ENCODE data around the gene RNF148. TPM values are rescaled to one million over a fixed set of nuclear protein-coding genes. Genes with fewer than 3 reads are reported as not detected.

RNF148 gene, protein sequence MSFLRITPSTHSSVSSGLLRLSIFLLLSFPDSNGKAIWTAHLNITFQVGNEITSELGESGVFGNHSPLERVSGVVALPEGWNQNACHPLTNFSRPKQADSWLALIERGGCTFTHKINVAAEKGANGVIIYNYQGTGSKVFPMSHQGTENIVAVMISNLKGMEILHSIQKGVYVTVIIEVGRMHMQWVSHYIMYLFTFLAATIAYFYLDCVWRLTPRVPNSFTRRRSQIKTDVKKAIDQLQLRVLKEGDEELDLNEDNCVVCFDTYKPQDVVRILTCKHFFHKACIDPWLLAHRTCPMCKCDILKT
- 1.6 TPM for total RNA-seq (ENCODE audit: unreplicated experiment)
- long read RNA-seq: 0 reads

DNA sequence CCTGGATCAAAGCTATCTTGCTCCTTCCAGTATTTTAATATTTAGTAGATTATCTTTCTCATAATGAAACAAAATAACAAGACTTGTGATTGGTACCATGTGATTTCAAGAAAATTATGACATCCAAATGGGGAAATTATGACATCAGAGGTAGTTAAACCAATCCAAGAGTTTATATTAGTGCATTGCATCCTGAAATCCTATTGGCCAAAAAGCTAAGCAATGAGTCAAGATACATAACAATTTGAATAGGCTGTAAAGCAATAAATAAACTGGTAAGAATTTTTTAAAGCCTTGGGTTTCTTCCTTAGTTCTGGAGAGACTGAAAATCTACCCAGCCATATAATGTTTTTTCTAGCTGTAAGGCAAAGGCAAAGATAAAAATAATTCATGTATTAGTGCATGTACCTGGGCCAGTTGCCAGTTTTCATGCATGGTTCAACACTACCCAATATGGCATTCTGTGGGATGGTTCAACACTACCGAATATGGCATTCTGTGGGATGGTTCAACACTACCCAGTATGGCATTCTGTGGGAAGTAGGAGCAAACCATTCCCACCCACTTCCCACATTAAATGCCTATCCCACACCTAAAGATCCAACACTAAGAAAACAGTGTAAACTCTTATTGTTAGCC is at the start of gene RNF148:
Gene RNF148, minus strand, starts transcription at position 51 of the 639 bp plus-strand sequence. CDS start 172 bp downstream, outside the sequence.
- Mint-ChIP-seq H3K9me3 (ENCODE audit: unreplicated experiment) (no peaks in the 10 kb centered on the region), H3K4me1 (ENCODE audit: unreplicated experiment) (no peaks in the 10 kb centered on the region), H3K27ac (ENCODE audit: unreplicated experiment) (no peak within 1 kb of the TSS), H3K36me3 (ENCODE audit: low read depth, unreplicated experiment) (peaks cover 3% of the 10 kb centered on the region), H3K4me3 (ENCODE audit: unreplicated experiment) (no peak within 1 kb of the TSS), H3K27me3 (ENCODE audit: unreplicated experiment) (peaks cover 2% of the 10 kb centered on the region)
- TF ChIP-seq, protein P1, sequence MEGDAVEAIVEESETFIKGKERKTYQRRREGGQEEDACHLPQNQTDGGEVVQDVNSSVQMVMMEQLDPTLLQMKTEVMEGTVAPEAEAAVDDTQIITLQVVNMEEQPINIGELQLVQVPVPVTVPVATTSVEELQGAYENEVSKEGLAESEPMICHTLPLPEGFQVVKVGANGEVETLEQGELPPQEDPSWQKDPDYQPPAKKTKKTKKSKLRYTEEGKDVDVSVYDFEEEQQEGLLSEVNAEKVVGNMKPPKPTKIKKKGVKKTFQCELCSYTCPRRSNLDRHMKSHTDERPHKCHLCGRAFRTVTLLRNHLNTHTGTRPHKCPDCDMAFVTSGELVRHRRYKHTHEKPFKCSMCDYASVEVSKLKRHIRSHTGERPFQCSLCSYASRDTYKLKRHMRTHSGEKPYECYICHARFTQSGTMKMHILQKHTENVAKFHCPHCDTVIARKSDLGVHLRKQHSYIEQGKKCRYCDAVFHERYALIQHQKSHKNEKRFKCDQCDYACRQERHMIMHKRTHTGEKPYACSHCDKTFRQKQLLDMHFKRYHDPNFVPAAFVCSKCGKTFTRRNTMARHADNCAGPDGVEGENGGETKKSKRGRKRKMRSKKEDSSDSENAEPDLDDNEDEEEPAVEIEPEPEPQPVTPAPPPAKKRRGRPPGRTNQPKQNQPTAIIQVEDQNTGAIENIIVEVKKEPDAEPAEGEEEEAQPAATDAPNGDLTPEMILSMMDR (IDR thresholded peaks at IDR 0.05; ENCODE audit: unreplicated experiment): no peak
- DNase-seq (ENCODE audit: low spot score): no peak

DNA sequence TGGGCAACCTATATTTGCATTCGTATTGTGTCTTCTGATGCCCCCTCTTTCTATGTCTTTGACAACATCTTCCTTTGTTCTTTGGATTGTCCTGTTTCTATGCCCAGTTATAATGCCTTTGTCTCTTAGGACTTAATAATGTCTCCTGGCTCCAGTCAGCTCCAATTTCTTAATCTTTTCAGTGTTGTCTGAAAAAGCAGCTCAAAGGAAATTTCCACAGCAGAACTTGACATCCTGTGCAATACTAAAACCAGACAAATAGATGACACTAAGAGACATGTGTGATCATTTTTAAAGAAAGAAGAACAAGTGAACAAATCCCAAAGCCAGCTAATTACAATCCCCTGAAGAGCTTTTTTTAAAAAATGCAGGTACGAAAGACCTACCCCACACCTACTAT is 47.7 kb upstream of the RNF148 start:
- no peaks in the 10 kb centered on the region for H3K9me3 Mint-ChIP-seq (ENCODE audit: unreplicated experiment)
- no peak overlapping the region for H3K27ac Mint-ChIP-seq (ENCODE audit: unreplicated experiment)
- DNase-seq (ENCODE audit: low spot score): no peak
- TF ChIP-seq, protein P1 (IDR thresholded peaks at IDR 0.05; ENCODE audit: unreplicated experiment): no peak
- H3K27me3 Mint-ChIP-seq (ENCODE audit: unreplicated experiment): no peaks in the 10 kb centered on the region
- peaks cover 9% of the 10 kb centered on the region for H3K4me1 Mint-ChIP-seq (ENCODE audit: unreplicated experiment)
- no peak overlapping the region for H3K4me3 Mint-ChIP-seq (ENCODE audit: unreplicated experiment)
- H3K36me3 Mint-ChIP-seq (ENCODE audit: low read depth, unreplicated experiment): no peaks in the 10 kb centered on the region

DNA sequence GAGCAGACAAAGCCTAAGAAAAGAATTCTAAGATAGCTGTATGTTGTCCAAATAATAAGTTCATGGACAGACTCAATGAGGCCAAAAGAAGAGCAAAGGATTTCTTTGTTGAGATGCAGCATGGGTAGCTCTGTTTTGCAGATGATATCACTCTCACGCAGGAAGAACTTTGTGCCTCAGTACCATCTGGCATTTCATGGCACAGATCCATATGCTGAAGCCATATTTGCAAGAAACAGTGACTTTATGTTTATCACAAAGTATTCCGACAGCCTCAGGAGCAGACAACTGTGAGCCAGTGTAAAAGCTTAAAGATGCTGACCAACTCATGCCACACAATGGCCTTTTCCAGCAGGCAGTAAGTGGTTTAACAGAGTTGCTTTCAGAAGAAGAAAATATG is 45.5 kb upstream of the RNF148 start:
- DNase-seq (ENCODE audit: low spot score): no peak
- Mint-ChIP-seq H3K4me3 (ENCODE audit: unreplicated experiment) (no peak overlapping the region), H3K27ac (ENCODE audit: unreplicated experiment) (no peak overlapping the region), H3K27me3 (ENCODE audit: unreplicated experiment) (no peaks in the 10 kb centered on the region), H3K4me1 (ENCODE audit: unreplicated experiment) (peaks cover 15% of the 10 kb centered on the region), H3K9me3 (ENCODE audit: unreplicated experiment) (no peaks in the 10 kb centered on the region), H3K36me3 (ENCODE audit: low read depth, unreplicated experiment) (no peaks in the 10 kb centered on the region)
- TF ChIP-seq, protein P1 (IDR thresholded peaks at IDR 0.05; ENCODE audit: unreplicated experiment): no peak

DNA sequence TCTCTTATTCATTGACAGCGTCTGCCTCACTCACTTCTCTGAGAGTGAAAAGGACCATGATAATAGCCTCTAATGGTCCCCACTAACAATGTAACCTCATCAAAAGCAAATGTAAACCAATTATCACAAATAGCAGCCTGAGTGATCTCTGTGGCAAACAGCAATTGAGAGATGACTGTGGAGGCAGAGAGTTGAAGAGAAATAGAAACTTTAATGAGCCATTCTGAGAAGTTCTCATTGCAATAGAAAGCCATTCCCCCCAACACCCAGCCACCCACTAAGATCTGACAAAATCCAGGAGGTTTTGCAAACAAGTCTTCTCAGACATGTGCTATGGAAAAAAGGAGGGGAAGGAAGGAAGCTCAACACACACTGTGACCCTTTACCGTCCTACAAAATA is 44.2 kb upstream of the RNF148 start:
- no peaks in the 10 kb centered on the region for H3K27me3 Mint-ChIP-seq (ENCODE audit: unreplicated experiment)
- no peak overlapping the region for H3K4me3 Mint-ChIP-seq (ENCODE audit: unreplicated experiment)
- no peak for DNase-seq (ENCODE audit: low spot score)
- no peaks in the 10 kb centered on the region for H3K9me3 Mint-ChIP-seq (ENCODE audit: unreplicated experiment)
- H3K27ac Mint-ChIP-seq (ENCODE audit: unreplicated experiment): no peak overlapping the region
- peaks cover 15% of the 10 kb centered on the region for H3K4me1 Mint-ChIP-seq (ENCODE audit: unreplicated experiment)
- TF ChIP-seq, protein P1 (IDR thresholded peaks at IDR 0.05; ENCODE audit: unreplicated experiment): no peak
- H3K36me3 Mint-ChIP-seq (ENCODE audit: low read depth, unreplicated experiment): no peaks in the 10 kb centered on the region

DNA sequence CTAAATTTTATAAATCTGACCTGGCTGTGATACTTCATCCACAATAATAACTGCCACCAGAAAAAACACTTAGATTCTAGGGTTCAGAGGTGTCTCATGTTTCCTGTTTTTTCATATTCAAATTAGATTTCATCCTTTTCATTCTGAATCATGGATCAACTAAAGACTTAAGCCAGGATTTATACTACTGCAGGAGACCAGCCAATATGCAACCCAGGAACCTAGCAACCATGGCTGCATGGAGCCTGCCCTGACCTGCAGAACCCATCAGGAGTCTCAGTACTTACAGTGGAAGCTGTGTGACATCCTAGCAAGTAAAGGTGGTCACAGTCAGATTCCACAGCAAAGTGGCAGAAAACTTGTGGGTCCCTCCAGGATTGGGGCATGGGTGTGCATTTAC is 40.5 kb upstream of the RNF148 start:
- no peaks in the 10 kb centered on the region for H3K27me3 Mint-ChIP-seq (ENCODE audit: unreplicated experiment)
- H3K27ac Mint-ChIP-seq (ENCODE audit: unreplicated experiment): no peak overlapping the region
- H3K9me3 Mint-ChIP-seq (ENCODE audit: unreplicated experiment): no peaks in the 10 kb centered on the region
- no peak for DNase-seq (ENCODE audit: low spot score)
- H3K36me3 Mint-ChIP-seq (ENCODE audit: low read depth, unreplicated experiment): no peaks in the 10 kb centered on the region
- H3K4me1 Mint-ChIP-seq (ENCODE audit: unreplicated experiment): peaks cover 13% of the 10 kb centered on the region
- TF ChIP-seq, protein P1 (IDR thresholded peaks at IDR 0.05; ENCODE audit: unreplicated experiment): no peak
- H3K4me3 Mint-ChIP-seq (ENCODE audit: unreplicated experiment): no peak overlapping the region
